Measurements from ENCODE around the gene DNAH10. TPM values are rescaled to one million over a fixed set of nuclear protein-coding genes. Genes with fewer than 3 reads are reported as not detected.

The DNAH10 gene
- total and polyA plus RNA-seq, 2 of the 13 experiments (the other 11 are each of a cell fraction or from before 2014, with no cell fraction given): 0.01 to 0.02 TPM

GRCh38 chr12:123940627-123940966, 178.5 kb downstream of the DNAH10 start (continued):
- no peak for TF ChIP-seq ZFP91 (CRISPR knock-in tag; IDR thresholded peaks at IDR 0.05; ENCODE audit: borderline replicate concordance)
- TF ChIP-seq ZNF816 (CRISPR knock-in tag; IDR thresholded peaks at IDR 0.05; ENCODE audit: borderline replicate concordance): no peak
- no peak for TF ChIP-seq THAP8 (CRISPR knock-in tag; IDR thresholded peaks at IDR 0.05; ENCODE audit: borderline replicate concordance)
- no peak for TF ChIP-seq SKIL (CRISPR knock-in tag; IDR thresholded peaks at IDR 0.05; ENCODE audit: borderline replicate concordance)
- TF ChIP-seq ELF3 (CRISPR knock-in tag; IDR thresholded peaks at IDR 0.05): no peak
- no peak for TF ChIP-seq ZFP37 (CRISPR knock-in tag; IDR thresholded peaks at IDR 0.05; ENCODE audit: borderline replicate concordance)
- TF ChIP-seq BATF2 (CRISPR knock-in tag; IDR thresholded peaks at IDR 0.05): no peak
- no peak for TF ChIP-seq TOE1 (CRISPR knock-in tag; IDR thresholded peaks at IDR 0.05)
- no peak for TF ChIP-seq GMEB1 (CRISPR knock-in tag; IDR thresholded peaks at IDR 0.05; ENCODE audit: borderline replicate concordance)
- no peak for TF ChIP-seq SRSF4 (IDR thresholded peaks at IDR 0.05; ENCODE audit: low read depth, low read length, poor library complexity, severe bottlenecking)
- no peak for TF ChIP-seq ETV6 (CRISPR knock-in tag; conservative IDR thresholded peaks at IDR 0.05)
- TF ChIP-seq SAP130 (CRISPR knock-in tag; IDR thresholded peaks at IDR 0.05; ENCODE audit: low read depth): no peak
- no peak for TF ChIP-seq ZNF619 (CRISPR knock-in tag; IDR thresholded peaks at IDR 0.05)
- TF ChIP-seq PTBP1 (IDR thresholded peaks at IDR 0.05; ENCODE audit: low read depth, low read length, poor library complexity, severe bottlenecking): no peak
